GM19395 (cell line): ENCODE data around the gene C1GALT1C1.

Experiments
- ATAC-seq: cut with Tn5 transposase; IDR thresholded peaks from one replicate; pipeline ENCODE4 v1.9.1; 2021; ENCODE audit warnings: mild to moderate bottlenecking, moderate library complexity; ENCODE audit not compliant: unreplicated experiment

Gene C1GALT1C1

GRCh38 chrX:120585702-120586101 is 44.2 kb downstream of the C1GALT1C1 start:
- ATAC-seq = no peak
